ENCODE results near the gene TMEM151B. TPM values are rescaled to one million over a fixed set of nuclear protein-coding genes. Genes with fewer than 3 reads are reported as not detected.
"Not testable (repeated sequence)": the region's sequence is repeated elsewhere in the genome, so short reads cannot be mapped to it uniquely, and the experiment has no call there.

The TMEM151B gene
- total RNA-seq, 1 experiment from 2014 or later: not detected

DNA sequence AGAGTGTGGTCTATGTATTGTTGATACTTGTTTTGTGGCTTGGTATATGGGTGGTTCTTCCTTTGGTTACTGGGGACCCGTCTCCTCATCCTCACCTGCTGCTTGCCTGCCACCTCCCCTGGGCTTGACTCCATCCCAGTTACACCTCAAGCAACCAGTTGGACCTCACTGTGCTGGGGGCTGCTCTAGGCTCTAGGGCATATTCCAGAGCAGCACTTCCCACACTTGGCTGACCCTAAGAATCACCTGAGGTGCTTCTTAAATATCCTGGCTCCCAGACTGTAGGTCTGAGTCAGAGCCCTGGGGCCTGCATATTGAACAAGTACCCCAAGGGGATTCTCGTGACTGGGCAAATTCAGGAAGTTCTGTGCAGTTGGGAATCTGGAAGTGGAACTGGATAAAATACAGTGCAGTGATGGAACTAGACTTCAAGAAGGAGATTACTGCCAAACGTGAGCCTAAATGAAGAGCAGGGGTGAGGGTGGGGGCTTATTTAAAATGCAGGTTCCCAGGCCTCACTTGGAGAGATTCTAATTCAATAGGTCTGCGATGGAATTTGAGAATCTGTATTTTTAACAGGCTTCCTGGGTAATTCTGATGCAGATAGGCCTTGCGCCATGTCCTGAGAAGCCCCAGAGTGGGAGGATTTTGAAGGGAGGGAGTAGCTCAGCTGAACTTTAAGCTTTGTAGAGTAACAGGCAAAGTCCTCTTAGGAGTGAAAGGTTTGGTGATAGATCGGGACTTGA, 79.8 kb downstream of the TMEM151B start:
- no peaks in the 10 kb centered on the region for H3K27me3 ChIP-seq (replicated peaks; ENCODE audit: control insufficient read depth, insufficient read depth, low read length)
- H3K4me1 Mint-ChIP-seq (ENCODE audit: low read depth, unreplicated experiment): peaks cover 7% of the 10 kb centered on the region
- CTCF ChIA-PET: no interaction called here
- H3K27me3 Mint-ChIP-seq (ENCODE audit: insufficient read depth, unreplicated experiment): no peaks in the 10 kb centered on the region
- no peak overlapping the region for H3K4me3 ChIP-seq (ENCODE audit: low read depth, low read length)
- no peak for DNase-seq
- no peaks in the 10 kb centered on the region for H3K4me1 ChIP-seq
- no TSS peak for BruUV-seq (replicated peaks)
- H3K9me3 Mint-ChIP-seq (ENCODE audit: unreplicated experiment): no peaks in the 10 kb centered on the region
- no peak overlapping the region for H3K4me3 Mint-ChIP-seq (ENCODE audit: unreplicated experiment)
- H3K9me3 ChIP-seq: no peaks in the 10 kb centered on the region
- no peak for TF ChIP-seq CTCF (IDR thresholded peaks at IDR 0.05; ENCODE audit: insufficient read depth in 1 of 2, low read depth in 1 of 2, low read length in 1 of 2, severe bottlenecking in 1 of 2, unreplicated experiment in 1 of 2)
- intact Hi-C loops (cut with micrococcal nuclease; ENCODE audit: unreplicated experiment): no loop called here
- no peaks in the 10 kb centered on the region for H3K36me3 Mint-ChIP-seq (ENCODE audit: insufficient read depth, unreplicated experiment)
- no peaks in the 10 kb centered on the region for H3K36me3 ChIP-seq (ENCODE audit: control insufficient read depth, insufficient read depth, low read length)
- no peak overlapping the region for H3K27ac Mint-ChIP-seq (ENCODE audit: unreplicated experiment)
- POLR2A ChIA-PET: no interaction called here

- BruUV-seq (replicated peaks); H3K36me3 ChIP-seq (ENCODE audit: control insufficient read depth, insufficient read depth, low read length); H3K27ac Mint-ChIP-seq (ENCODE audit: unreplicated experiment); CTCF ChIA-PET; intact Hi-C loops (cut with micrococcal nuclease; ENCODE audit: unreplicated experiment); H3K9me3 Mint-ChIP-seq (ENCODE audit: unreplicated experiment); H3K9me3 ChIP-seq; POLR2A ChIA-PET; H3K4me3 Mint-ChIP-seq (ENCODE audit: unreplicated experiment); H3K27me3 Mint-ChIP-seq (ENCODE audit: insufficient read depth, unreplicated experiment); H3K36me3 Mint-ChIP-seq (ENCODE audit: insufficient read depth, unreplicated experiment); H3K4me1 ChIP-seq; H3K4me1 Mint-ChIP-seq (ENCODE audit: low read depth, unreplicated experiment); DNase-seq; H3K27me3 ChIP-seq (replicated peaks; ENCODE audit: control insufficient read depth, insufficient read depth, low read length); H3K4me3 ChIP-seq (ENCODE audit: low read depth, low read length): not testable (repeated sequence)
Observed at GRCh38 chr6:44350650-44350994, 80.4 kb downstream of the TMEM151B start.

- CTCF ChIA-PET: no interaction called here
- no peaks in the 10 kb centered on the region for H3K9me3 Mint-ChIP-seq (ENCODE audit: unreplicated experiment)
Observed at GRCh38 chr6:44352259-44352658, 82.0 kb downstream of the TMEM151B start.

More at GRCh38 chr6:44352259-44352658, 82.0 kb downstream of the TMEM151B start:
- H3K4me1 Mint-ChIP-seq (ENCODE audit: low read depth, unreplicated experiment): peaks cover 7% of the 10 kb centered on the region
- H3K27ac Mint-ChIP-seq (ENCODE audit: unreplicated experiment): no peak overlapping the region
- peaks cover 5% of the 10 kb centered on the region for H3K27me3 Mint-ChIP-seq (ENCODE audit: insufficient read depth, unreplicated experiment)
- no peaks in the 10 kb centered on the region for H3K27me3 ChIP-seq (replicated peaks; ENCODE audit: control insufficient read depth, insufficient read depth, low read length)
- no TSS peak for BruUV-seq (replicated peaks)
- no peaks in the 10 kb centered on the region for H3K36me3 Mint-ChIP-seq (ENCODE audit: insufficient read depth, unreplicated experiment)
- no peak for TF ChIP-seq CTCF (IDR thresholded peaks at IDR 0.05; ENCODE audit: insufficient read depth in 1 of 2, low read depth in 1 of 2, low read length in 1 of 2, severe bottlenecking in 1 of 2, unreplicated experiment in 1 of 2)
- no peaks in the 10 kb centered on the region for H3K9me3 ChIP-seq
- no peak for DNase-seq
- no peak overlapping the region for H3K4me3 Mint-ChIP-seq (ENCODE audit: unreplicated experiment)
- H3K4me1 ChIP-seq: no peaks in the 10 kb centered on the region
- intact Hi-C loops (cut with micrococcal nuclease; ENCODE audit: unreplicated experiment): no loop called here
- H3K4me3 ChIP-seq (ENCODE audit: low read depth, low read length): no peak overlapping the region
- H3K36me3 ChIP-seq (ENCODE audit: control insufficient read depth, insufficient read depth, low read length): no peaks in the 10 kb centered on the region
- POLR2A ChIA-PET: no interaction called here
